Neural crest cell (in vitro differentiated cells): ENCODE data around the gene HECTD1. TPM values are rescaled to one million over a fixed set of nuclear protein-coding genes. Genes with fewer than 3 reads are reported as not detected.
A peak's percentile ranks its signal among the peaks of the same experiment; 100 is the strongest.
"Not testable (repeated sequence)": the region's sequence is repeated elsewhere in the genome, so short reads cannot be mapped to it uniquely, and the experiment has no call there.

Experiments used
- DNase-seq: peaks from one replicate; pipeline ENCODE4 v3.0.0; 2021; ENCODE audit warnings: low read depth, mixed read lengths, low spot score
- H3K27ac Mint-ChIP-seq: one replicate; pipeline ENCODE4 v1.8.0; 2021; ENCODE audit warnings: mild to moderate bottlenecking, mixed read lengths; ENCODE audit not compliant: unreplicated experiment
- H3K27me3 Mint-ChIP-seq: 2 replicates; pipeline ENCODE4 v1.8.0; 2021; ENCODE audit warnings: low read depth, mild to moderate bottlenecking, mixed read lengths
- H3K36me3 Mint-ChIP-seq: 2 replicates; pipeline ENCODE4 v1.8.0; 2021; ENCODE audit warnings: low read depth, mild to moderate bottlenecking, mixed read lengths
- H3K4me1 Mint-ChIP-seq: 2 replicates; pipeline ENCODE4 v1.8.0; 2021; ENCODE audit warnings: mixed read lengths
- H3K4me3 Mint-ChIP-seq: one replicate; pipeline ENCODE4 v1.8.0; 2021; ENCODE audit warnings: mild to moderate bottlenecking, mixed read lengths
- H3K9me3 Mint-ChIP-seq: 2 replicates; pipeline ENCODE4 v1.8.0; 2021; ENCODE audit warnings: mixed read lengths
- CTCF ChIP-seq: fragments of 200-600 bp; sonication (generic); conservative IDR thresholded peaks from 2 replicates; pipeline ENCODE4 v1.5.0; 2021; ENCODE audit warnings: antibody characterized with exemption, mild to moderate bottlenecking
- total RNA-seq: library from RNA; stranded (reverse); gene quantifications from 2 replicates; pipeline ENCODE4 v1.2.1, GENCODE V29; 2021

The HECTD1 gene
- total RNA-seq, 1 donor from 2014 or later: 152 TPM

- TF ChIP-seq CTCF: no peak
- peak overlapping the region; percentile 85 for H3K4me3 Mint-ChIP-seq
- peaks cover 36% of the 10 kb centered on the region for H3K4me1 Mint-ChIP-seq
- no peak overlapping the region for H3K27ac Mint-ChIP-seq
- H3K36me3 Mint-ChIP-seq: peaks cover 22% of the 10 kb centered on the region
- no peaks in the 10 kb centered on the region for H3K27me3 Mint-ChIP-seq
- H3K9me3 Mint-ChIP-seq: no peaks in the 10 kb centered on the region
- no peak for DNase-seq
Measured at GRCh38 chr14:31204593-31205534, 2.7 kb downstream of the HECTD1 start.

GRCh38 chr14:31203899-31204592 is 3.5 kb downstream of the HECTD1 start:
- H3K4me3 Mint-ChIP-seq: peak overlapping the region; percentile 41
- not testable (repeated sequence) for DNase-seq, H3K27ac Mint-ChIP-seq, H3K27me3 Mint-ChIP-seq, H3K9me3 Mint-ChIP-seq
- H3K4me1 Mint-ChIP-seq: peaks cover 36% of the 10 kb centered on the region
- peaks cover 25% of the 10 kb centered on the region for H3K36me3 Mint-ChIP-seq

GRCh38 chr14:31203414-31203742 is 4.2 kb downstream of the HECTD1 start:
- Mint-ChIP-seq H3K27me3 (no peaks in the 10 kb centered on the region), H3K4me1 (peaks cover 32% of the 10 kb centered on the region), H3K36me3 (peaks cover 25% of the 10 kb centered on the region), H3K4me3 (peak overlapping the region; percentile 47), H3K27ac (no peak overlapping the region), H3K9me3 (no peaks in the 10 kb centered on the region)
- DNase-seq: no peak
- no peak for TF ChIP-seq CTCF

GRCh38 chr14:31201111-31201510 is 6.5 kb downstream of the HECTD1 start:
- no peak overlapping the region for H3K4me3 Mint-ChIP-seq
- no peak for DNase-seq
- H3K27me3 Mint-ChIP-seq: no peaks in the 10 kb centered on the region
- no peak overlapping the region for H3K27ac Mint-ChIP-seq
- peaks cover 32% of the 10 kb centered on the region for H3K4me1 Mint-ChIP-seq
- no peaks in the 10 kb centered on the region for H3K9me3 Mint-ChIP-seq
- peaks cover 25% of the 10 kb centered on the region for H3K36me3 Mint-ChIP-seq
- TF ChIP-seq CTCF: no peak

- Mint-ChIP-seq H3K4me3 (no peak overlapping the region), H3K4me1 (peaks cover 27% of the 10 kb centered on the region), H3K27me3 (no peaks in the 10 kb centered on the region), H3K27ac (no peak overlapping the region), H3K36me3 (peaks cover 25% of the 10 kb centered on the region), H3K9me3 (no peaks in the 10 kb centered on the region)
- DNase-seq: no peak
- TF ChIP-seq CTCF: no peak
Measured at GRCh38 chr14:31200702-31200990, 6.9 kb downstream of the HECTD1 start.

- H3K9me3 Mint-ChIP-seq: no peaks in the 10 kb centered on the region
- H3K4me3 Mint-ChIP-seq: no peak overlapping the region
- H3K36me3 Mint-ChIP-seq: peaks cover 12% of the 10 kb centered on the region
- H3K4me1 Mint-ChIP-seq: peaks cover 15% of the 10 kb centered on the region
- no peaks in the 10 kb centered on the region for H3K27me3 Mint-ChIP-seq
- H3K27ac Mint-ChIP-seq: no peak overlapping the region
- DNase-seq: no peak
- TF ChIP-seq CTCF: no peak
Measured at GRCh38 chr14:31197671-31198070, 9.9 kb downstream of the HECTD1 start.
